GM23248 (cell line): Measurements from ENCODE around the gene RARA. TPM values are rescaled to one million over a fixed set of nuclear protein-coding genes. Genes with fewer than 3 reads are reported as not detected.

Experiments used
- DNase-seq: peaks from one replicate; pipeline ENCODE4 v3.0.0-alpha.2; 2015
- H2AFZ ChIP-seq: fragments of 200-600 bp; sonication (generic); 2 replicates; pipeline ENCODE4 v1.6.1; 2016; ENCODE audit warnings: antibody characterized with exemption
- H3F3A ChIP-seq: fragments of 200-600 bp; sonication (generic); 2 replicates; pipeline ENCODE4 v1.6.1; 2016; ENCODE audit warnings: mild to moderate bottlenecking, antibody characterized with exemption, mixed run types; ENCODE audit not compliant: insufficient read depth
- H3K27ac ChIP-seq: fragments of 200-600 bp; sonication (generic); 2 replicates; pipeline ENCODE4 v1.5.1; 2016; ENCODE audit warnings: mild to moderate bottlenecking
- H3K27me3 ChIP-seq: fragments of 200-600 bp; sonication (generic); replicated peaks from 2 replicates; pipeline ENCODE4 v1.6.1; 2016; ENCODE audit warnings: mild to moderate bottlenecking; ENCODE audit not compliant: insufficient read depth
- H3K36me3 ChIP-seq: fragments of 200-600 bp; sonication (generic); 2 replicates; pipeline ENCODE4 v1.6.1; 2016; ENCODE audit warnings: low read depth, mild to moderate bottlenecking
- H3K4me1 ChIP-seq: fragments of 200-600 bp; sonication (generic); 2 replicates; pipeline ENCODE4 v1.6.1; 2016; ENCODE audit warnings: mild to moderate bottlenecking; ENCODE audit not compliant: insufficient read depth
- H3K4me2 ChIP-seq: fragments of 200-600 bp; sonication (generic); one replicate; pipeline ENCODE4 v1.6.1; 2016; ENCODE audit warnings: mild to moderate bottlenecking; ENCODE audit not compliant: unreplicated experiment
- H3K4me3 ChIP-seq: fragments of 200-600 bp; sonication (generic); 2 replicates; pipeline ENCODE4 v1.5.1; 2016; ENCODE audit warnings: mild to moderate bottlenecking
- H3K79me2 ChIP-seq: fragments of 200-600 bp; sonication (generic); 2 replicates; pipeline ENCODE4 v1.6.1; 2016; ENCODE audit warnings: mild to moderate bottlenecking; ENCODE audit not compliant: insufficient read depth
- H3K9ac ChIP-seq: fragments of 200-600 bp; sonication (generic); 2 replicates; pipeline ENCODE4 v1.6.1; 2016; ENCODE audit warnings: mild to moderate bottlenecking
- H3K9me2 ChIP-seq: fragments of 200-600 bp; sonication (generic); 2 replicates; pipeline ENCODE4 v1.6.1; 2016; ENCODE audit warnings: mixed run types, mild to moderate bottlenecking, moderate library complexity; ENCODE audit not compliant: insufficient read depth
- H3K9me3 ChIP-seq: fragments of 200-600 bp; sonication (generic); one replicate; pipeline ENCODE4 v1.6.1; 2017; ENCODE audit warnings: low read depth
- H4K20me1 ChIP-seq: fragments of 200-600 bp; sonication (generic); 2 replicates; pipeline ENCODE4 v1.6.0; 2016; ENCODE audit not compliant: insufficient read depth
- EZH2 ChIP-seq: fragments of 200-600 bp; sonication (generic); IDR thresholded peaks from 2 replicates; pipeline ENCODE4 v1.6.1; 2018; ENCODE audit warnings: antibody characterized with exemption, mild to moderate bottlenecking; ENCODE audit not compliant: insufficient read depth, poor library complexity, severe bottlenecking
- EZH2phosphoT487 ChIP-seq: fragments of 200-600 bp; sonication (generic); IDR thresholded peaks from 2 replicates; pipeline ENCODE4 v1.6.1; 2018; ENCODE audit warnings: antibody characterized with exemption, moderate library complexity, mild to moderate bottlenecking, low read depth; ENCODE audit not compliant: insufficient read depth
- WGBS, 2 experiments: methylation state at CpG; one replicate each; pipeline ENCODE4 v1.1.6; 2015 to 2017; ENCODE audit warnings: low lambda C conversion rate in 2 of 2, low coverage in 1 of 2; ENCODE audit errors: missing lambda C conversion rate in 2 of 2; 5-methylcytosine and 5-hydroxymethylcytosine counted together
- in situ Hi-C: fragments of 300-500 bp; cut with MboI; formaldehyde crosslinking; loops from 2 replicates; pipeline ENCODE4 v1.15.0; 2020
- polyA plus RNA-seq: library from polyadenylated mRNA; unstranded; fragments of >200 nt; fragmentation: Nextera tagmentation; extraction: Ambion mirVana; gene quantifications from 2 replicates; pipeline ENCODE4 v1.2.1, GENCODE V29; 2016
- total RNA-seq: library from RNA; depleted of rRNA; stranded (reverse); fragments of >200 nt; shearing (Covaris generic); gene quantifications from 2 replicates; pipeline ENCODE4 v1.2.3, GENCODE V29; 2014

RARA gene
- total and polyA plus RNA-seq, 2 experiments from 2014 or later: 23.7 to 38.9 TPM

- Histone ChIP-seq H3K4me3 (no peak overlapping the region), H3K9ac (no peak overlapping the region), H3K27me3 (no peaks in the 10 kb centered on the region), H3K79me2 (peaks cover 86% of the 10 kb centered on the region), H3K36me3 (no peaks in the 10 kb centered on the region), H3F3A (peaks cover 10% of the 10 kb centered on the region), H3K4me1 (peaks cover 25% of the 10 kb centered on the region), H3K27ac (no peak overlapping the region), H3K9me2 (no peaks in the 10 kb centered on the region), H4K20me1 (no peaks in the 10 kb centered on the region), H2AFZ (no peak overlapping the region), H3K4me2 (no peak overlapping the region), H3K9me3 (no peaks in the 10 kb centered on the region)
- DNase-seq: no peak
- 89 to 90% methylated on average over 5 of the region's 5 CpGs for whole genome bisulfite sequencing, 2 experiments
- TF ChIP-seq EZH2: no peak
- TF ChIP-seq EZH2phosphoT487: no peak
- in situ Hi-C loops: no loop called here
Observed at GRCh38 chr17:40338058-40338457, 29.1 kb downstream of the RARA start.

- Histone ChIP-seq H3K36me3 (no peaks in the 10 kb centered on the region), H3K4me2 (no peak overlapping the region), H3F3A (peaks cover 10% of the 10 kb centered on the region), H3K9me3 (no peaks in the 10 kb centered on the region), H3K4me1 (peaks cover 23% of the 10 kb centered on the region), H3K4me3 (no peak overlapping the region), H2AFZ (no peak overlapping the region), H4K20me1 (no peaks in the 10 kb centered on the region), H3K27ac (no peak overlapping the region), H3K9me2 (no peaks in the 10 kb centered on the region), H3K79me2 (peaks cover 86% of the 10 kb centered on the region), H3K27me3 (no peaks in the 10 kb centered on the region), H3K9ac (no peak overlapping the region)
- no peak for DNase-seq
- TF ChIP-seq EZH2phosphoT487 (no peak), EZH2 (no peak)
- in situ Hi-C loops: no loop called here
- 77 to 83% methylated on average over 13 of the region's 13 CpGs for WGBS, 2 experiments
Observed at GRCh38 chr17:40338941-40339649, 30.1 kb downstream of the RARA start.

GRCh38 chr17:40340327-40340726 lies 31.3 kb downstream of the RARA start:
- 100% methylated on average over 1 of the region's 1 CpG for WGBS, 2 experiments
- peaks cover 20% of the 10 kb centered on the region for H3K4me1 ChIP-seq
- no peaks in the 10 kb centered on the region for H3K36me3 ChIP-seq
- no peak overlapping the region for H3K4me3 ChIP-seq
- no peaks in the 10 kb centered on the region for H3K9me3 ChIP-seq
- in situ Hi-C loops: no loop called here
- peaks cover 21% of the 10 kb centered on the region for H3F3A ChIP-seq
- H2AFZ ChIP-seq: no peak overlapping the region
- TF ChIP-seq EZH2phosphoT487: no peak
- TF ChIP-seq EZH2: no peak
- DNase-seq: no peak
- H3K27ac ChIP-seq: peak overlapping the region; percentile 83; the same call in 1 of the 2 replicates
- no peaks in the 10 kb centered on the region for H3K27me3 ChIP-seq
- no peaks in the 10 kb centered on the region for H3K9me2 ChIP-seq
- H3K79me2 ChIP-seq: peaks cover 86% of the 10 kb centered on the region
- H3K9ac ChIP-seq: no peak overlapping the region
- H3K4me2 ChIP-seq: no peak overlapping the region
- no peaks in the 10 kb centered on the region for H4K20me1 ChIP-seq

GRCh38 chr17:40340880-40341807 lies 32.2 kb downstream of the RARA start:
- Histone ChIP-seq H3K9ac (peak overlapping the region; percentile 91), H3F3A (peaks cover 27% of the 10 kb centered on the region), H3K79me2 (peaks cover 86% of the 10 kb centered on the region), H3K27me3 (no peaks in the 10 kb centered on the region), H3K4me1 (peaks cover 23% of the 10 kb centered on the region; the same call in 1 of the 2 replicates), H3K4me3 (peak overlapping the region; percentile 84), H3K9me3 (no peaks in the 10 kb centered on the region), H3K4me2 (peak overlapping the region; percentile 97), H4K20me1 (no peaks in the 10 kb centered on the region), H3K27ac (peak overlapping the region; percentile 83), H3K36me3 (no peaks in the 10 kb centered on the region), H2AFZ (0 out of 2 replicates have a peak overlapping the region, but pooled peaks have one; percentile 39), H3K9me2 (no peaks in the 10 kb centered on the region)
- WGBS, 2 experiments: 1 to 2% methylated on average over 42 to 44 of the region's 55 CpGs
- peak; percentile 92 for DNase-seq
- in situ Hi-C loops: no loop called here
- TF ChIP-seq EZH2phosphoT487 (no peak), EZH2 (no peak)
